ENCODE measurements around the gene NR2E1.

Gene NR2E1

DNA sequence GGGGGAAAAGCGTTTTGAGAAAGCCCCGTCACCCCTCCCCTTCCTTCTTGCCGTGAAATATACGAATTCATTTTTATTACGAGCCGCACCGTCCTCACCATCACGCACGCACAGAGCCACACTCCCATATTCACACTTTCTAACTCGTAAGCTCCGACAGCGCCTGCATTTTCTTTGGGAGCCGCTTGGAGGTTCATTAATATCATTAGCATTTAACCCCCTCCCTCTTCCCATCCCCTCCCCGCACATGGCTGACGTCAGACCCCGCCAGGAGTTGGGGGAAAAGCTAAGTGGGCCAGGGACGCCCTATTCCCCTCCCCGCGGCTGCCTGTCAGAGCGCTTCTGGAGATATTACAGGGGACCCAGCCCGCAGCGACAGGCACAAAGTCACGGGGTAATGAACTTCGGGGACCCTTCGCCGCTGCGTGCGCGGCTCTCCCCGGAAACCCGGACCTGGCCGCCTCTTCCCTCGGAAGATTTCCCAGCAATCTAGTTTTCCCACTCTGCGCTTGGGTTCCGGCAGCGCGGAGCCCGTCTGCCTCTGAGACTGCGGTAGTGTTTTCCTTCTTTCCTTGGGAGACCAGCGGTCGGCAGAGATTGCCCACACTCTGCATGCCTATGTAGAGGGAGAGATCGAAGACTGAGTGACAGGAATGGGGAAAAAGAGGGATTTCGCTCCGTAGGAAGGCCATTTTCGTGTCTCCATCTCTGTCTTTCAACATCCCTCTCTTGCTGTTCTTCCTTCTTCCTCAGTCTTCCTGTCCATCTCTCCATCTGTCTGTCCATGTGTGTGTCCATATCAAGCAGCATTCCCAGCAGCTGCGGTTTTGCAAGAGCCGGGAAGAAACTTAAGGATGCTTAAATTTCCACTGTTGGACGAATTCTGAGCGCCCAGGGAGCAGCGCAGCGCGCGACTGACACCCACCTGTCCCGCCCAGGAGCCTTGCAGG, at the start of gene NR2E1:
NR2E1 (plus strand) TSS at position 309 of the 950 bp plus-strand sequence. CDS start 744 bp downstream, outside the sequence.
- peak; percentile 29 for DNase-seq (ENCODE audit: low spot score)

GRCh38 chr6:108116546-108117426, 49.0 kb upstream of the NR2E1 start:
- no peak for DNase-seq (ENCODE audit: low spot score)

- DNase-seq (ENCODE audit: low spot score): peak; percentile 53
These were observed 48.1 kb upstream of the NR2E1 start for GRCh38 chr6:108117427-108118358.

DNA sequence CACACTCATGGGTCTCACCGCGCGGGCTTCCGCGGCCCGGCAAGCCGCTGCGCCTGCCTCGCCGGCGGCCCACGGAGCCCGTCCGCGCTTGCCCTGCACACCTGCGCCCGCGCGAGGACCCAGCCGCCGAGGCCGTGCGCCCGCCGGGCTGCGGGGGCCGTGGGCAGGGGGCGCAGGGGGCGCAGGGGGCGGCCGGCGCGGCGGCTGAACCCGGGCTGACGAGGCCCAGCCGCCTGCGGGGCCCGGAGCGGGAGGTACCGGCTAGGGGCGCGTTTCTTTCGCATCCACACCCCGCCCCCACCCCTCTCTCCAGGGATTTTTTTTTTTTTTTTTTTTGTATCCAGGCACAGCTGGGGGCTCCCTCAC, 47.5 kb upstream of the NR2E1 start:
- DNase-seq (ENCODE audit: low spot score): no peak

- no peak for DNase-seq (ENCODE audit: low spot score)
These were observed 46.7 kb upstream of the NR2E1 start for GRCh38 chr6:108118810-108119768.

DNA sequence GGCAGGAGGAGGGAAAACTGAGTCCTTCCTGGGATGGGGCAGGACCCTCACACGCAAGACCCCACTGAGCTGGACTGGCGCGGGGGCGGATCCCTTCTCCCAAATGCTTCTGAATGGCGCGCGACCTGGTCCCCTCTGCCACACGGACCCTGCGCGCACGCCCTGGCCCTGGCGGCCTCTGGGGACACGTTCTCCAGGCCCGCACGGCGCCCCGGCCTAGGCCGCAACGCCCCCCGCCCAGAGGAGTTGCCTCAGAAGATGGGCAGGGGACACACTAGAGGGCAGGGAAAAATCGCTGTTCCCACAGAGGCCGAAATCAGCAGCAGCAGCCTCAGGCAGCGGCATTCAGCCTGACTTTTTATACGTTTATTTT, 46.1 kb upstream of the NR2E1 start:
- DNase-seq (ENCODE audit: low spot score): no peak

- no peak for DNase-seq (ENCODE audit: low spot score)
These were observed 45.5 kb upstream of the NR2E1 start for GRCh38 chr6:108120311-108120710.

DNA sequence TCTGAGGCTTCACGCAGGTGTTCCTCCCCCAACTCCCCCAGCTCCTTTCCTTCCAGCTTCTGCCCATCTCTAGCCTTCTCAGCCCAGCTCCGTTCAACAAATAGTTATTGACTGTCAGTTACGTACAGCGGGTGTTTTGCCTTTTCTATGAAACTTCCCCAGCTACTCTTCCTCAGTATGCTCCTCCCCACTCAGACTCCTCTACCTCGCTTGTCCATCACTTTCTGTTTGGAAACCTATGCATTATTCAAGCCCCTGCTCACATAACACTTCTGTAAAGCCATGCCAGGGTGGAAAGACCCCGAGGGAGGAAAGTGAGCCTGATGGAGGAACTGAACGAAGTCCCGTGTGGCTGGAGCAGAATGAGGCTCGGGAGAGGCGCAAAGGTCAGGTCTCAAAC, 44.2 kb upstream of the NR2E1 start:
- no peak for DNase-seq (ENCODE audit: low spot score)

DNA sequence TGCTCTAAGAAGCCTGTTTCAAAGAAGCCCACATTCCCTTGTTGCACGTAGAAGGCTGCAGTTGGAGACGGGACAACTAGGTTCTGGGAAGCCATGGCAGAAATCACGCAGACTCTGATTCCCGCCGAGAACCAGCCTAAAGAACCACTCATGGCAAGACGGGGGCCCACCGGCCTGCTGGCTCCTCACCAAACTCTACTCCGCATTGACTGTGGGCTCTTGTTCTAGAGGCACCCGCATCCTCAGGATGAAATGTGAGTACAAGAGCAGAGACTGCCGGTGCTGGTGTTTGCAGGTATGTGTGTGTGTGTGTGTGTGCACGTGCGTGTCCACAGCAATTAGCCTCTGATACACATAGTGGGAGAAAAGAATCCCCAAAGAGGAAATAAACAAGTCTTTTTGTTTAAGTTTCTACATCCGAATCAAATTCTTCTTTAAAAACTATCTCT, 42.3 kb upstream of the NR2E1 start:
- DNase-seq (ENCODE audit: low spot score): no peak

DNA sequence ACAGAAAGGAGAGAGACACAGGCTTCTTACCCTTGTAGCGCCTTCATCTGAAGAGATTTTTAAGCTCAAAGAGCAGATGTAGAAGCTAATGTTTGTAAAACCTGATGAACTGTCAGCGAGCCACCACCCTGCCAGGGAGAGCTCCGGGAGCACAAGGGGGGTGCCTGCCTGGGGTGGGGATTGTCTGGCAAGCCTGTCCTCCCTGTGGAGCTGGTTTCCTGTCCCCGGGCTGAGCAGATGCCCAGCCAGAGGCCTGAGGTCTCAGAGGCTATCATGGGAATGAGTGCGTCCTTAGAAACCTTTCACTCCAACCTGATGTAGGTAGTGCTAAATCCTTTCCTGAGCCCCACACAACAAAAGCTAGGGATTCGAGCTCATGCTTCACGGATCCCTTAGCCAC, 41.9 kb upstream of the NR2E1 start:
- no peak for DNase-seq (ENCODE audit: low spot score)

DNA sequence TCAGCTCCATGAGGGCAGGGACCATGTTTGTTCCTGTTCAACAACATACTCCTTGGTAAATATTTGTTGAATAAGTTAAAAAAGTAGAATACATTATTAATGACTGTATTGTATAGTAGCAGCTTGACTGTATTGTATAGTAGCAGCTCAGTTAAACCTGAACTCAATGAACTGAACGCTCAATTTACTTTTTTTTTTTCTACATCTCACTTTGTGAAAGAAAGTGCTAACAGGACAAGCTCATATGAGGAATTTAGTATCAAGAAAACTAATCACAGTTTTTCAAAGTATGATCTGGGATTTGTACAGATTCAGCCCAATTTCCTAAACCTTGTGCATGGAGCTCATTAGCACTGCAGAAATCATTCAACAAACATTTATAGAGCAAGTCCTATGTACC, 38.8 kb upstream of the NR2E1 start:
- no peak for DNase-seq (ENCODE audit: low spot score)

DNA sequence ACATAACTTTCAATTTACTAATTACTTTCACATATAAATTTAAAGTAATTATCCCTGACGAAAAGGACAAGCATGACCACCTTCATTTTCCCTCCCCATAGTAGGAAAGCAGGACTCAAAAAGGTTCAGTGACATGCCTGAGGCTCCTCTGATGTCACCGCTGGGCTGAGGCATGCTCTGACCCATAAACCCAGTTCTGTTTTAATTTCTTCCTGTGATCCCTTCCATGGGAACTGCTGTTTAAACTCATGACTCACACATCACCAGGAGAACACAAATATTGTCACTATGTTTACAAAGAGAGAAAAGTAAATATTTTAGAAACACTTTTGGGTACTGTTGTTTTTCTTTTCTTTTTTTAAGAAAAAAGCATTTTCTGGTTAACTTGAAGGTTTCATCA, 38.0 kb upstream of the NR2E1 start:
- peak; percentile 41 for DNase-seq (ENCODE audit: low spot score)

GRCh38 chr6:108130262-108130661, 35.6 kb upstream of the NR2E1 start:
- no peak for DNase-seq (ENCODE audit: low spot score)

DNA sequence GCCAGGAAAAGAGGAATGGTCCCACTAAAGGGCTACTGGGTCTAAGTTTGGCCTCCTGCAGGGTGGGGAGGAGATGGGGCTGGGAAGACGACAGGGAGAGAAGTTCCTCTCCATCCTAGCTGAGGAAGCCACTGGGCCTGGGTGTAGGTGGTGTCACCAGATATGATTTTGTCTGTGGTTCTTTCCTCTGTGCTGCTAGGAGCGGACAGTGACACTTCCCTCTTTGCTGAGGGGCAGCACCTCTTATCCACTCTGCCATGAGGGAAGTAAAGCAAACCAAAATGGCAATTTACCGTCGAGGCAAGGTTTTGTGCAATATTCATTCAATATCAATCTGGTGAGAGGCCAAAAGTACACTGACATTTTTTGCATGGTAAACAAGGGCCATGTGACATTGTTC, 33.0 kb upstream of the NR2E1 start:
- no peak for DNase-seq (ENCODE audit: low spot score)

- DNase-seq (ENCODE audit: low spot score): peak; percentile 88
These were observed 32.1 kb upstream of the NR2E1 start for GRCh38 chr6:108133594-108134179.

DNA sequence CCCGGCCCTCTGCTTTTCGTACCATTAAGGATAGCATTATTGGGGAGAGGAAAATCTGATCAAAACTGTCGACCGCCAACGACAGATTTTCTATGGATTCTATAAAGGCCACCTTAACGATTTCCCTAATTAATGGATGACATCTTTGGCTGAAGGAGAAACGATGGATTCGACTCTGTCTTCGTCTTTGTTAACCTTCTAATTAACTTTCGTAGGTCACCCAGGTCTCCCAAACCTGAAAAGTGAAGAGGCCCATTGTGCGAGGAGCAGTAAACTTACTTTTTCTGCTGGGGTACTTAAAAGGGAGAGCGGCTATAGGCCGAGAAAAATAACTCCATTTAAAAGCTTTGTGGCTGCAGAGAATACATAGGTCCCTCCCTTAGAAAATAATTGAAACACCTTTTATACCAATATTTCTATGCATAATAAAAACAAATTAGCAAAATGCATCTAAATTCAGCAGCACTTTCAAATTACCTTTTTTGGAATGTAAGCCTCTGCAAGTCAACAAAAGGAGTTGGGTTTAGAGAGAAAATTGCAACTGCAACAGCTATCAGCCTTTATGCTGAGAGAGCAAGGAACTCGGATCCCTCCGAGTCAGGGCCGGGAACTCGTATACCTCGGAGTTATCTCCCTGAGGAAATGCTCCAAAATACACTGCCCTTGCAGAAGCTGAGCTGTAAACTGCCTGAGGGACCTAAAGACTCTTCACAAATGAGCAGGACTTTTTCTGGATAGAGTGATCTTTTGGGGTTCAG, 31.4 kb upstream of the NR2E1 start:
- DNase-seq (ENCODE audit: low spot score): no peak

GRCh38 chr6:108142240-108142639, 23.6 kb upstream of the NR2E1 start:
- DNase-seq (ENCODE audit: low spot score): no peak

GRCh38 chr6:108145639-108146038, 20.2 kb upstream of the NR2E1 start:
- no peak for DNase-seq (ENCODE audit: low spot score)

- no peak for DNase-seq (ENCODE audit: low spot score)
These were observed 13.4 kb upstream of the NR2E1 start for GRCh38 chr6:108152446-108152845.

Measured in AG20443 (cell line).